Astrocyte of the spinal cord (primary cell): ENCODE measurements around the gene KLK4.

ENCODE experiments used
- DNase-seq: peaks from one replicate; pipeline ENCODE4 v3.0.0; 2011; ENCODE audit warnings: low read depth, low spot score
- H3K4me3 ChIP-seq: 2 replicates; pipeline ENCODE4 v1.5.1; 2011; ENCODE audit warnings: low read depth, mild to moderate bottlenecking, low read length, moderate library complexity
- in situ Hi-C: cut with HindIII; loops from 2 replicates; pipeline ENCODE4 v1.10.0; 2017; ENCODE audit warnings: low sequenced_read_pairs
- TF ChIP-seq, protein P1 (sequence below): IDR thresholded peaks from 2 replicates; pipeline ENCODE4 v1.5.1; 2012; ENCODE audit warnings: low read depth, mild to moderate bottlenecking, low read length, inconsistent platforms

The KLK4 gene, protein sequence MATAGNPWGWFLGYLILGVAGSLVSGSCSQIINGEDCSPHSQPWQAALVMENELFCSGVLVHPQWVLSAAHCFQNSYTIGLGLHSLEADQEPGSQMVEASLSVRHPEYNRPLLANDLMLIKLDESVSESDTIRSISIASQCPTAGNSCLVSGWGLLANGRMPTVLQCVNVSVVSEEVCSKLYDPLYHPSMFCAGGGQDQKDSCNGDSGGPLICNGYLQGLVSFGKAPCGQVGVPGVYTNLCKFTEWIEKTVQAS

DNA sequence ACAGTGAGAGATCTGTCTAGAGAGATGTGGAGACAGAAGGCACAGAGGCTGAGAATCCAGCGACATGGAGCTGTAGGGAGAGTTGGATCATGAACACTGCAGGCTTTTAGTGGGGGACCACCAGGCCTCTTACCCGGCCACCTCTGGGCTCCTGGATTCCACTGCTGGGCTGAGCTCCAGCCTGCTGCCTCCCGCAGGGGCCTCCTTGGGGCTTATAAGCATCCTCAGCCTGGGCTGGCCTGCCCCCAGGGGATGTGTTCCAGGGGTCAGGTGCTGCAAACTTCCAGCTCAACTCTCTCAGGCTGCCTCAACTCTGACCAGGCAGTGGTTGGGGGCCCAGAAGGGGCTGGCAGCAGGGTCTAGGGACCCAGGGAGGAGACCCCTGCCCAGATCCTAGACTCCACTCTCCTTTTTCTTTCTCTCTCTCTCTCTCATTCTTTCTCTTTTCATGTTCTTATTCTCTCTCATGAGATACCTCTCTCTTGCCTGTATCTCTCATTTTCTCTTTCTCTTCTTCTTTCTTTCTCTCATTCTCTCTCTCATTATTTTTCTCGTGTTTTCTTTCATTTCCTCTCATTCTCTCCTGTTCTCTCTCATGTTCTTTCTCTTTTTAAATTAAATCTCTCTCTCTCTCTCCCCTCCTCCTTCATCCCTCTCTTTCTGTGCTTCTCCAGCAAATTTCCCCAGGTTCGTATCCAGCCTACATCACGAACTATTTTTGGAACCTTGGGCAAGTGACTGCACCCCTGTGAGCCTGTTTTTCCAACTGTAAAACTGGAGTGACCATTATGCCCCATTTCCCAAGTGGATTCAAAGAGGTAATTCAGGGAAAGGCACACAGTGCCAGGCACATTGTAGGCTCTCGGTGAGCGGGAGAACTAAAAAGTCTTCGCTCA is at the start of gene KLK4:
Gene KLK4 (minus strand): TSS at position 190 of the 896 bp plus-strand sequence. CDS start 657 bp downstream, outside the sequence.
- in situ Hi-C loops = no loop called here
- H3K4me3 ChIP-seq = no peak within 1 kb of the TSS
- no peak for DNase-seq
- TF ChIP-seq, protein P1, sequence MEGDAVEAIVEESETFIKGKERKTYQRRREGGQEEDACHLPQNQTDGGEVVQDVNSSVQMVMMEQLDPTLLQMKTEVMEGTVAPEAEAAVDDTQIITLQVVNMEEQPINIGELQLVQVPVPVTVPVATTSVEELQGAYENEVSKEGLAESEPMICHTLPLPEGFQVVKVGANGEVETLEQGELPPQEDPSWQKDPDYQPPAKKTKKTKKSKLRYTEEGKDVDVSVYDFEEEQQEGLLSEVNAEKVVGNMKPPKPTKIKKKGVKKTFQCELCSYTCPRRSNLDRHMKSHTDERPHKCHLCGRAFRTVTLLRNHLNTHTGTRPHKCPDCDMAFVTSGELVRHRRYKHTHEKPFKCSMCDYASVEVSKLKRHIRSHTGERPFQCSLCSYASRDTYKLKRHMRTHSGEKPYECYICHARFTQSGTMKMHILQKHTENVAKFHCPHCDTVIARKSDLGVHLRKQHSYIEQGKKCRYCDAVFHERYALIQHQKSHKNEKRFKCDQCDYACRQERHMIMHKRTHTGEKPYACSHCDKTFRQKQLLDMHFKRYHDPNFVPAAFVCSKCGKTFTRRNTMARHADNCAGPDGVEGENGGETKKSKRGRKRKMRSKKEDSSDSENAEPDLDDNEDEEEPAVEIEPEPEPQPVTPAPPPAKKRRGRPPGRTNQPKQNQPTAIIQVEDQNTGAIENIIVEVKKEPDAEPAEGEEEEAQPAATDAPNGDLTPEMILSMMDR = no peak

DNA sequence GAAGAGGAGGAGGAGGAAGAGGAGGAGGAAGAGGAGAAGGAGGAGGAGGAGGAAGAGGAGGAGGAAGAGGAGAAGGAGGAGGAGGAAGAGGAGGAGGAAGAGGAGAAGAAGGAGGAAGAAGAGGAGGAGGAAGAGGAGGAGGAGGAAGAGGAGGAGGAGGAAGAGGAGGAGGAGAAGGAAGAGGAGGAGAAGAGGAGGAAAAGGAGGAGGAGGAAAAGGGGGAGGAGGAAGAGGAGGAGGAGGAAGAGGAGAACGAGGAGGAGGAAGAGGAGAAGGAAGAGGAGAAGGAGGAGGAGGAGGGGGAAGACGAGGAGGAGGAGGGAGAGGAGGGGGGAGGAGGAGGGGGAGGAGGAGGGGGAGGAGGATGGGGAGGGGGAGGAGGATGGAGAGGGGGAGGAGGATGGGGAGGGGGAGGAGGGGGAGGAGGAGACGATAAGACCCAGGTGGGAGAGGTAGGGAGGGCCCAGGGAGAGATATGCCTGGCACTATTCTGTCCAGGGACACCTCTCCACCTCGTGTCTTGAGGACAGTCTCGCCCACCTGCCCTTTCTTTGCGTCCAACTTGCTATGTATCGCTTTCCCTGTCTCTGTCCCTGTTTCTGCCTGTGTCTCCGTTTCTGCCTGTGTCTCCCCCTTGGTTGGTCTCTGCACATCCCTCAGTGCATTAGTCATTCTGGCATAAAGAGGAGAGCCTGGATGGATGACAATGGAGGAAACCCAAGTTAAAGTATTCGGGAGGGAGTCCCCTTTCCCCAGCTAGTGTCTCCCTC is 48.7 kb upstream of the KLK4 start:
- no peak for DNase-seq
- H3K4me3 ChIP-seq = no peak overlapping the region
- in situ Hi-C loops = no loop called here

DNA sequence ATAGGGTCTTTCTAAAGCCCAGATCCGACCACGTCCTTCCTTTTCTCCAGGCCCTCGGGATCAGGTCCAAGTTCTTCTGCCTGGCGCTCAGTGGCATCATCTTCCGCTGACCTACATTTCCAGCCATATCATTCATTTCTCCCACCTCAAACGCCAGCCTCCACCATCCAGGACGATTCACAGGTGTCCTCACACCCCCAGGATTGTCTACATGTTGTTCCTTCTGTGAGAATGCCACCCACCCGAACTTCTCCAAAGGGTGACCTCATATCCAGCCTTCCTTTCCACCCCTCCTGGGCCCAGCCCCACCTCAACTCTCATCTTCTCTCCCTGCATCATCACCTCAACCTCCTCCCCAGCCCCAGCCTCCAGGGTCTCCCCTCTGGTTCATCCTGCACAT is 46.4 kb upstream of the KLK4 start:
- no peak overlapping the region for H3K4me3 ChIP-seq
- in situ Hi-C loops = no loop called here
- TF ChIP-seq, protein P1 = no peak
- DNase-seq = no peak

More for the DNA sequence above, 48.7 kb upstream of the KLK4 start:
- TF ChIP-seq, protein P1 = no peak

DNA sequence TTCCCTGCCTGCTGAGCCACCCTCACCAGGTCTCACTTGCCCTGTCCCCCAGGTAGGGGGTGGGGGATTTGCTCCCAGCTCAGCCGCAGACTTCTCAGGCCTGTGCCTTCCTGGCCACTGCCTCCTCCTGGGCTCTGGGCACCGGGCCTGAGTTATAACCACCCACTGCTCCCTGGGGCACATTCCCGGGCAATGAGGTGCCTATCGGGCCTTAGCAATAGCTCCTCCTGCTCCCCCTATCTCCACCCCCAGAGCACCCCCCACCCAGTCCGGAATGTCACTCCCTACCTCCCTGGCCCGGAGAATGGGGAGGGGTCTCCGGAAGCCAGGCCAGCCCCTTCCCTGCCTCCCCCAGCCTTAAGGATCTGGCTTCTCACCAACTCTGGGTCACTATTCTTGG is 41.7 kb upstream of the KLK4 start, which contains the start of gene KLK5:
Gene KLK5 (minus strand): TSS at position 129 of the 400 bp plus-strand sequence. CDS start 381 bp downstream, outside the sequence.
- no peak within 1 kb of the TSS for H3K4me3 ChIP-seq
- no peak for DNase-seq
- in situ Hi-C loops = no loop called here
- TF ChIP-seq, protein P1 = no peak

DNA sequence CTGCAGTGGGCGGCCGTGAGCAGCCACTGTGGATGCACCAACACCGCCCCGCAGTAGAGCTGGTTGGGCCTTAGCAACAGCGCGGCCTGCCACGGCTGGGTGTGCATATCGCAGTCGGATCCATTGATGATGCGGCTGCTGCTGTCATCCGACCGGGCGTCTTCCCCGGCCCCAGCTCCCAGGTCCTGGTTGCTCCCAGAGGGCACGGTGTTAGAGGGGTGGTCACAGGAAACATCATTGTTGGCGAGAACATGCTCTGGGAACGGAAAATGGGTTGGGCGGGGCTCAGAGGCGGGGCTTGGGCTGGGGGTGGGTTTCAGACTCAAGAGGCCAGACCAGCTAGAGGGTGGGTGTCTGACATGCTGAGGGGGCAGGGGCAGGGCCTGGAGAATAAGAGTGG is 38.7 kb upstream of the KLK4 start:
- DNase-seq = no peak
- TF ChIP-seq, protein P1 = no peak
- no peak overlapping the region for H3K4me3 ChIP-seq
- in situ Hi-C loops = no loop called here

DNA sequence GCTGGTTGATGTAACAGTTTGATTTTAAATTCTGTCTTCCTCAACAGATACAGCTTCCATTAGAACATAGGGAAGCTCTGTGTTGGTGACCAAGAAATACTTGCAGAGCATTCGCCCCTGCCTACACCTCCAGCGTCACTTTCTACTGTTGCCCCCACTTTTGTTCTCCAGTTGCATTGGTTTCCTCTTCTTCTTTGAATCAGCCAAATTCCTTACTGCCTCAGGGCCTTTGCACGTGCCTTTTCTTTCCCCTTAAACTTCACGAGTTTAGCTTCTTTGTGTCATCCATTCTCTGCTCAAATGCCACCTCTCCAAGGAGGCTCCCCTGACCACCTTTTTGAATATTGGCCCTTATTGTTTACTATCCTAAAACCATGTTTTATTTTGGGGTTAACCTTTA is 35.9 kb upstream of the KLK4 start:
- TF ChIP-seq, protein P1 = no peak
- no peak for DNase-seq
- in situ Hi-C loops = no loop called here
- no peak overlapping the region for H3K4me3 ChIP-seq
